HG02678 (cell line): ENCODE data around the gene LTB4R.

Source experiments
- ATAC-seq: cut with Tn5 transposase; IDR thresholded peaks from one replicate; pipeline ENCODE4 v1.9.1; 2021; ENCODE audit warnings: mild to moderate bottlenecking, moderate library complexity; ENCODE audit not compliant: unreplicated experiment

The LTB4R gene

DNA sequence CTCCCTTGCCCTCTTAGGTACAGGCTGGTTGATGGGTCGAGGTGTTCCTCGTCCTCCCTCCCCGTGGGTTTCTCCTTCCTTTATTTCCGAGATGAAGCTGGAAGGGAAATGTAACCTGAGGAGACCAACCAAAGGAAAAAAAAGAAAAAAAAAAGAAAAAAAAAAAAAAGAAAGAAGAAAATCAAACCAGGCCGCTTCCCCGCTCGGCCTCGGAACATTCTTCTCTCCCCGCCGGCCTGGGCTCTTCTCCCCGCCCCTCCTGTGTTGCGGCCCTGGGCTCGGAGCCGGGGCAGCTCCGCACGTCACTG, 55.1 kb downstream of the LTB4R start:
- no peak for ATAC-seq

DNA sequence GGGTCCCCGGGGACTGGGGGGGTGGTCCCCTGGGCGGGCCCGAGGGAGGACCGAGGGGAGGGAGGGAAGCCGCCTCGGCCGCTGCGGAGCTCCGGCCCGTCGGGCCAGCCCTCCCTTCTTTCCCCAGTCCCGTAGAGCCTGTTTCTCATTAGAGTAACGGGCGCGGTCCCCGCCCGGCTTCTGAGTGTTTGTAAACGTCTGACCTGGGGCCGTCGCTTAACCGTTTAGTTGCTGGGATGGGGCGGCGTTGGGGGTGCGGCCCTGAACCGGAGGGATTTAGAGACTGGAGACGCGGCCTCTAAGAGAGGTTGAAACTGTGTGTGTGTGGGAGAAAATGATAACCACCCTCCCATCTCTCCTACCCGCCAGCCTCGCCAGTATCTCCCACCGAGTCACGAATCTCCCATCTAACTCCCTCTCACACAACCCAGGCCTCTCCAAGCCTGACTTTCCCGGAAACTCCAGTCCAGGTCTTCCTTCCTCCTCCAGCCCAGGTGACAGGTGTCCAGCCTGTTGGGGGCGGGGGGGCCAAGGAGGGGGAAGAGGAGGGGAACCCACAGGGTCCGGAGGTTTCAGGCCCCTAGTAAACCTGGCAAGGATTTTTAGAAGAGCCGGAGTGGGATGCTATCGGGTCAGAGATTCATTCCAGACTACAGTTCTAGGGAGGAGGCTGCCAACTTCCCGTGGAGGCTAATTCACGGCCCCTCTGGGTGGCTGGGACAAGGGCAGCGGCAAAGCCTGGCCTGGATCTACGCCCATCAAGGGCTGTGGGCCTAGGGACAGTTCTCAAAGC, 55.6 kb downstream of the LTB4R start:
- peak; percentile 66 for ATAC-seq
